Natural killer cell (primary cell): ENCODE data around the gene ADAM11. TPM values are rescaled to one million over a fixed set of nuclear protein-coding genes. Genes with fewer than 3 reads are reported as not detected.

Experiments
- ATAC-seq, 3 donors: fragments of 150-1000 bp in 2 of 3; fragments of 200-7000 bp in 1 of 3; cut with Tn5 transposase; 1 replicate in 1 of 3; 2 replicates in 2 of 3; pipeline ENCODE4 v1.10.0; 2021; ENCODE audit warnings: mild to moderate bottlenecking in 2 of 3, moderate library complexity in 2 of 3
- DNase-seq, 2 donors: peaks; one replicate each; pipeline versions ENCODE4 v3.0.0 to v3.0.0-alpha.2; 2013 to 2021; ENCODE audit warnings: mixed read lengths in 1 of 2
- H3K27ac ChIP-seq: one replicate; pipeline ENCODE4 v1.5.1; 2013; ENCODE audit warnings: mild to moderate bottlenecking, low read length
- H3K27me3 ChIP-seq: one replicate; pipeline ENCODE4 v1.6.1; 2013; ENCODE audit warnings: low read length; ENCODE audit not compliant: control insufficient read depth, insufficient read depth
- H3K36me3 ChIP-seq: one replicate; pipeline ENCODE4 v1.6.1; 2013; ENCODE audit warnings: low read length; ENCODE audit not compliant: control insufficient read depth, insufficient read depth
- H3K4me1 ChIP-seq: one replicate; pipeline ENCODE4 v1.6.1; 2013; ENCODE audit warnings: low read length; ENCODE audit not compliant: control insufficient read depth, insufficient read depth
- H3K4me3 ChIP-seq: one replicate; pipeline ENCODE4 v1.5.1; 2013; ENCODE audit warnings: low read length
- H3K9me3 ChIP-seq: one replicate; pipeline ENCODE4 v1.6.1; 2013; ENCODE audit warnings: low read length; ENCODE audit not compliant: control insufficient read depth, insufficient read depth
- H3K27ac Mint-ChIP-seq, 2 donors: one replicate each; pipeline ENCODE4 v1.8.0; 2022; ENCODE audit warnings: mild to moderate bottlenecking in 2 of 2, mixed read lengths in 2 of 2, moderate library complexity in 1 of 2
- H3K27me3 Mint-ChIP-seq, 2 donors: one replicate each; pipeline ENCODE4 v1.8.0; 2022; ENCODE audit warnings: low read depth in 2 of 2, mixed read lengths in 2 of 2
- H3K36me3 Mint-ChIP-seq: one replicate; pipeline ENCODE4 v1.8.0; 2022; ENCODE audit warnings: mixed read lengths
- H3K4me1 Mint-ChIP-seq, 2 donors: one replicate each; pipeline ENCODE4 v1.8.0; 2022; ENCODE audit warnings: mixed read lengths in 2 of 2
- H3K4me3 Mint-ChIP-seq: one replicate; pipeline ENCODE4 v1.8.0; 2022; ENCODE audit warnings: mild to moderate bottlenecking, moderate library complexity, mixed read lengths
- H3K9me3 Mint-ChIP-seq, 2 donors: one replicate each; pipeline ENCODE4 v1.8.0; 2022; ENCODE audit warnings: mixed read lengths in 2 of 2
- CTCF ChIP-seq: fragments of 200-600 bp; IDR thresholded peaks from one replicate; pipeline ENCODE4 v1.8.0; 2022; ENCODE audit warnings: antibody characterized with exemption
- WGBS: methylation state at CpG from one replicate; pipeline ENCODE4 v1.1.7; 2013; ENCODE audit warnings: missing lambda C conversion rate; ENCODE audit not compliant: insufficient coverage; 5-methylcytosine and 5-hydroxymethylcytosine counted together
- intact Hi-C: fragments of 100-400 bp; cut with micrococcal nuclease; formaldehyde crosslinking; loops from one replicate; pipeline ENCODE4 v1.14.2; 2022
- total RNA-seq, 4 donors: library from RNA; stranded (reverse); fragments of 120-200 nt in 1 of 4; gene quantifications; one replicate each; pipeline versions ENCODE4 v1.2.3 to v1.2.4, GENCODE V29; 2013 to 2022

The ADAM11 gene
- total RNA-seq, 3 donors from 2014 or later (not counting 1 experiment from before 2014, with no cell fraction given): 0.18 to 0.28 (median 0.28) TPM

- Histone ChIP-seq H3K4me1 (peaks cover 11% of the 10 kb centered on the region), H3K36me3 (no peaks in the 10 kb centered on the region), H3K27ac (no peak overlapping the region), H3K27me3 (peaks cover 16% of the 10 kb centered on the region), H3K9me3 (no peaks in the 10 kb centered on the region), H3K4me3 (no peak overlapping the region)
- peaks cover 0 to 25% of the 10 kb centered on the region in 2 donors for H3K27me3 Mint-ChIP-seq
- no peaks in the 10 kb centered on the region for H3K36me3 Mint-ChIP-seq
- DNase-seq: no peak
- whole genome bisulfite sequencing: 81% methylated on average over 10 of the region's 10 CpGs
- H3K9me3 Mint-ChIP-seq: no peaks in the 10 kb centered on the region
- ATAC-seq: no peak
- no peak for TF ChIP-seq CTCF
- intact Hi-C loops: no loop called here
- no peaks in the 10 kb centered on the region for H3K4me1 Mint-ChIP-seq
- no peak overlapping the region for H3K27ac Mint-ChIP-seq
- H3K4me3 Mint-ChIP-seq: no peak overlapping the region
Observed at GRCh38 chr17:44757045-44757917, 1.5 kb upstream of the ADAM11 start.

GRCh38 chr17:44757918-44758413 lies 822 bp upstream of the ADAM11 start:
- no peak overlapping the region for H3K4me3 ChIP-seq
- Mint-ChIP-seq H3K4me1 (no peaks in the 10 kb centered on the region), H3K9me3 (no peaks in the 10 kb centered on the region), H3K36me3 (no peaks in the 10 kb centered on the region), H3K4me3 (peak overlapping the region; percentile 78), H3K27me3 (peaks cover 0 to 27% of the 10 kb centered on the region in 2 donors), H3K27ac (no peak overlapping the region)
- no peak for TF ChIP-seq CTCF
- H3K4me1 ChIP-seq: peaks cover 11% of the 10 kb centered on the region
- DNase-seq: no peak
- WGBS: 40% methylated on average over 5 of the region's 5 CpGs
- H3K27ac ChIP-seq: no peak overlapping the region
- H3K27me3 ChIP-seq: peaks cover 16% of the 10 kb centered on the region
- no peaks in the 10 kb centered on the region for H3K9me3 ChIP-seq
- ATAC-seq: no peak
- intact Hi-C loops: no loop called here
- H3K36me3 ChIP-seq: no peaks in the 10 kb centered on the region

GRCh38 chr17:44759086-44759915 lies 513 bp downstream of the ADAM11 start:
- ATAC-seq: peak in 2 of 3 donors; percentile 45 to 47
- Mint-ChIP-seq H3K4me3 (peak overlapping the region; percentile 57), H3K4me1 (no peaks in the 10 kb centered on the region), H3K9me3 (no peaks in the 10 kb centered on the region), H3K27ac (no peak overlapping the region), H3K27me3 (peaks cover 0 to 25% of the 10 kb centered on the region in 2 donors), H3K36me3 (no peaks in the 10 kb centered on the region)
- WGBS: 8% methylated on average over 60 of the region's 60 CpGs
- DNase-seq: peak in 1 of 2 donors; percentile 14
- no peaks in the 10 kb centered on the region for H3K36me3 ChIP-seq
- peaks cover 16% of the 10 kb centered on the region for H3K27me3 ChIP-seq
- no peaks in the 10 kb centered on the region for H3K9me3 ChIP-seq
- intact Hi-C loops: no loop called here
- peaks cover 11% of the 10 kb centered on the region for H3K4me1 ChIP-seq
- no peak for TF ChIP-seq CTCF
- no peak overlapping the region for H3K27ac ChIP-seq
- H3K4me3 ChIP-seq: no peak overlapping the region
